Nephron (organoid): ENCODE data around the gene ASB13.
A peak's percentile ranks its signal among the peaks of the same experiment; 100 is the strongest.

Experiments used
- H3K27ac Mint-ChIP-seq, 3 experiments: 2 replicates each; pipeline ENCODE4 v1.8.0; 2020; ENCODE audit warnings: mixed read lengths in 3 of 3, mild to moderate bottlenecking in 2 of 3, moderate library complexity in 1 of 3
- H3K27me3 Mint-ChIP-seq: 2 replicates; pipeline ENCODE4 v1.8.0; 2021; ENCODE audit warnings: low read depth, mild to moderate bottlenecking, moderate library complexity, mixed read lengths
- H3K36me3 Mint-ChIP-seq: 2 replicates; pipeline ENCODE4 v1.8.0; 2020; ENCODE audit warnings: low read depth, mixed read lengths
- H3K4me1 Mint-ChIP-seq: 2 replicates; pipeline ENCODE4 v1.8.0; 2020; ENCODE audit warnings: mixed read lengths
- H3K4me3 Mint-ChIP-seq, 3 experiments: 2 replicates each; pipeline ENCODE4 v1.8.0; 2020; ENCODE audit warnings: mild to moderate bottlenecking in 3 of 3, mixed read lengths in 3 of 3, moderate library complexity in 2 of 3
- H3K9me3 Mint-ChIP-seq: 2 replicates; pipeline ENCODE4 v1.8.0; 2020; ENCODE audit warnings: mixed read lengths
- CTCF ChIP-seq, 3 experiments: fragments of 200-600 bp; sonication (generic); IDR thresholded peaks; one replicate each; pipeline ENCODE4 v1.5.0; 2021; ENCODE audit warnings: antibody characterized with exemption in 3 of 3; ENCODE audit not compliant: unreplicated experiment in 3 of 3

ASB13 gene

GRCh38 chr10:5648494-5649457 lies 17.6 kb downstream of the ASB13 start:
- H3K27me3 Mint-ChIP-seq, result no peaks in the 10 kb centered on the region
- H3K4me3 Mint-ChIP-seq, result no peak overlapping the region
- no peaks in the 10 kb centered on the region for H3K9me3 Mint-ChIP-seq
- peaks cover 51% of the 10 kb centered on the region for H3K36me3 Mint-ChIP-seq
- H3K4me1 Mint-ChIP-seq, result peaks cover 25% of the 10 kb centered on the region
- TF ChIP-seq CTCF (IDR thresholded peaks at IDR 0.05; ENCODE audit: unreplicated experiment in 3 of 3), result no peak
- no peak overlapping the region for H3K27ac Mint-ChIP-seq

DNA sequence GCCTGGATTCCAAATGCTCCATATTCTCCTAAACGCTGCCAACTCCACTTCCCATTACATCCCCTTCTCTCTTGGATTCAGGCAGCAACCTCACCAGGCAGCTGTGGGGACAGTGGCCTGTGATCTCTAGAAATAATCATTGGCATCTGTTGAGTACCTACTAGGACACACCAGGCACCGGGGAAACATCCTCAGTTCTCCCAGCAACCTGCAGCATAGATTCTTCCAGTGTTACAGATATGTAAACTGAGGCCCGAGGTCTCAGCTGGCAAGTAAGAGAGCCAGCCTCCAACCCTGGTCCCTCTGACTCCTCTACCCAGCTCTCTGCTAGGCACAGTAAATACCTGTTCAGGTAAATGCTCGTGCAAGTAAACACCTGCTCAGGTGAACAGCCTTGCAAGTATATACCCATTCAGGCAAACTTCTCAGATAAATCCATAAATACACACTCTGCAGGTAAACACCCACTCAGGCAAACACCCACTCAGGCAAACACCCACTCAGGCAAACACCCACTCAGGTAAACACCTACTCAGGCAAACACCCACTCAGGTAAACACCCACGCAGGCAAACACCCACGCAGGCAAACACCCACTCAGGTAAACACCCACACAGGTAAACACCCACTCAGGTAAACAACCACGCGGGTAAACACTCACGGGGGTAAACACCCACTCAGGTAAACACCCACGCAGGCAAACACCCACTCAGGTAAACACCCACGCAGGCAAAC lies 18.7 kb downstream of the ASB13 start:
- Mint-ChIP-seq H3K4me3 (no peak overlapping the region), H3K36me3 (peaks cover 56% of the 10 kb centered on the region), H3K27ac (peak overlapping the region in 2 of 3 experiments; percentile 29 to 99), H3K4me1 (peaks cover 35% of the 10 kb centered on the region), H3K9me3 (no peaks in the 10 kb centered on the region), H3K27me3 (no peaks in the 10 kb centered on the region)
- no peak for TF ChIP-seq CTCF (IDR thresholded peaks at IDR 0.05; ENCODE audit: unreplicated experiment in 3 of 3)

DNA sequence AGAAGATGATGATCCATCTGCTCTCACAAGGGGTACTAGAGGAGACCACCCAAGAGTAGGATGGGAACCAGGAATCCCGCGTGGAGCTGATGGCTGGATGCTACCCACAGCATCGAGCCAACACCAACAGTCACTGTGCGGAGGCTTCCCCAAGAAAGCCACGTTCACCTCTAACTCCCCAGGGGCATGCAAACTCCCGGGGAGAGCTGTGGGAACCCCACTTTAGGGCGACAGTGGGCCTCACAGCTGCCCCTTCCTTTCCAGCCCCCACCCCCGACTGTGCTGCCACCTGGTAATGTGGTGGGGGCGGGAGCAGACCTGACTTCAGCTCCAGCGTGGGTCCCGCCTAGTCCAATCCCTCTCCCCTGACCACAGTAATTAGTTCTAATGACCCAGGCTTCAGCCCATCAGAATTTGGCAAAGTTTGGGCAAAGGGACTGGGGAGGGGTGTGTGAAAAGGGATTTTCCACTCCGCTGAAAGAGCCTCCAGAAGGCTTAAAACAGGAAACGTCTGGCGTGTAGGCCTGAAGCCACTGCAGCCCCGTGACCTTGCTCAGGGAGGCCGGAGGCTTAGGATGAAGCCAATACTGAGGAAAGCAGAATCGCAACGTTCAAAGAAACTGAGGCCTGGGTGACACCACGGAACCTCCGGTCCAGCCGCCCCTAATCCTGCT lies 20.3 kb downstream of the ASB13 start:
- H3K36me3 Mint-ChIP-seq, result peaks cover 58% of the 10 kb centered on the region
- H3K27me3 Mint-ChIP-seq, result no peaks in the 10 kb centered on the region
- H3K27ac Mint-ChIP-seq, result peak overlapping the region; percentile 72 to 99 (median 91)
- no peak for TF ChIP-seq CTCF (IDR thresholded peaks at IDR 0.05; ENCODE audit: unreplicated experiment in 3 of 3)
- peaks cover 41% of the 10 kb centered on the region for H3K4me1 Mint-ChIP-seq
- H3K4me3 Mint-ChIP-seq, result no peak overlapping the region
- H3K9me3 Mint-ChIP-seq, result no peaks in the 10 kb centered on the region

- Mint-ChIP-seq H3K36me3 (peaks cover 58% of the 10 kb centered on the region), H3K4me3 (no peak overlapping the region), H3K4me1 (peaks cover 41% of the 10 kb centered on the region), H3K9me3 (no peaks in the 10 kb centered on the region), H3K27ac (peak overlapping the region; percentile 72 to 99 (median 91)), H3K27me3 (no peaks in the 10 kb centered on the region)
- no peak for TF ChIP-seq CTCF (IDR thresholded peaks at IDR 0.05; ENCODE audit: unreplicated experiment in 3 of 3)
These were observed 21.0 kb downstream of the ASB13 start for GRCh38 chr10:5645375-5645774.

- Mint-ChIP-seq H3K36me3 (peaks cover 55% of the 10 kb centered on the region), H3K9me3 (no peaks in the 10 kb centered on the region), H3K27me3 (no peaks in the 10 kb centered on the region), H3K4me3 (no peak overlapping the region), H3K27ac (peak overlapping the region; percentile 30 to 99 (median 68)), H3K4me1 (peaks cover 41% of the 10 kb centered on the region)
- TF ChIP-seq CTCF (IDR thresholded peaks at IDR 0.05; ENCODE audit: unreplicated experiment in 3 of 3), result no peak
These were observed 21.5 kb downstream of the ASB13 start for GRCh38 chr10:5644930-5645329.
